H1 (cell line): ENCODE measurements around the gene MIGA1. TPM values are rescaled to one million over a fixed set of nuclear protein-coding genes. Genes with fewer than 3 reads are reported as not detected.

Source experiments
- CTCF ChIA-PET: fragments of 300-600 bp; sonication (Branson Sonifier 250); formaldehyde crosslinking; loops from one replicate; lab custom pipeline; 2021; ENCODE audit not compliant: partially characterized antibody; lab: Charles Lee
- POLR2A ChIA-PET: fragments of 300-600 bp; sonication (Branson Sonifier 250); formaldehyde crosslinking; loops from one replicate; lab custom pipeline; 2021; ENCODE audit warnings: inconsistent platforms; ENCODE audit not compliant: partially characterized antibody; lab: Charles Lee
- DNase-seq, 2 experiments: peaks; one replicate each; pipeline versions ENCODE4 v3.0.0 to v3.0.0-alpha.2; 2010 to 2022; ENCODE audit warnings: low spot score in 2 of 2, low read depth in 1 of 2, mixed read lengths in 1 of 2
- FAIRE-seq: peaks from 2 replicates; lab custom pipeline; 2011; peaks lifted over from hg19 to GRCh38; lab: Jason Lieb, UNC
- H2AFZ ChIP-seq: 2 replicates; pipeline ENCODE4 v1.8.1; 2012; ENCODE audit warnings: low read length, inconsistent platforms
- H2AK5ac ChIP-seq: 2 replicates; pipeline ENCODE4 v1.6.1; 2013; ENCODE audit warnings: low read depth, low read length
- H2BK120ac ChIP-seq: replicated peaks from 2 replicates; pipeline ENCODE3; 2013; ENCODE audit warnings: low read depth, low read length, inconsistent platforms
- H2BK12ac ChIP-seq: 2 replicates; pipeline ENCODE4 v1.6.1; 2013; ENCODE audit warnings: low read depth, low read length
- H2BK15ac ChIP-seq: 2 replicates; pipeline ENCODE4 v1.6.1; 2013; ENCODE audit warnings: low read length
- H2BK20ac ChIP-seq: 2 replicates; pipeline ENCODE4 v1.6.1; 2013; ENCODE audit warnings: low read length
- H2BK5ac ChIP-seq: 2 replicates; pipeline ENCODE4 v1.6.1; 2013; ENCODE audit warnings: low read depth, low read length
- H3K14ac ChIP-seq: 2 replicates; pipeline ENCODE4 v1.6.1; 2013; ENCODE audit warnings: inconsistent platforms; ENCODE audit not compliant: insufficient read length
- H3K18ac ChIP-seq: 2 replicates; pipeline ENCODE4 v1.6.1; 2013; ENCODE audit warnings: low read length; ENCODE audit errors: extremely low read depth
- H3K23ac ChIP-seq: 2 replicates; pipeline ENCODE4 v1.6.1; 2013; ENCODE audit warnings: inconsistent platforms; ENCODE audit not compliant: insufficient read length
- H3K23me2 ChIP-seq: 2 replicates; pipeline ENCODE4 v1.6.1; 2013; ENCODE audit warnings: low read depth, low read length
- H3K27ac ChIP-seq: 2 replicates; pipeline ENCODE4 v1.6.1; 2011; ENCODE audit warnings: low read depth, low read length, inconsistent platforms
- H3K27me3 ChIP-seq, 4 experiments: replicated peaks in 1 of 4; 1 replicate in 1 of 4; 2 replicates in 3 of 4; pipeline versions ENCODE4 v1.6.1 to v1.8.1; 2011 to 2013; ENCODE audit warnings: low read length in 3 of 4, mild to moderate bottlenecking in 3 of 4, inconsistent platforms in 2 of 4, mixed read lengths in 2 of 4, moderate library complexity in 1 of 4; ENCODE audit not compliant: control insufficient read depth in 3 of 4, insufficient read depth in 3 of 4; ENCODE audit errors: extremely low read depth in 1 of 4
- H3K36me3 ChIP-seq, 4 experiments: 2 replicates each; pipeline versions ENCODE4 v1.6.1 to v1.8.1; 2011 to 2013; ENCODE audit warnings: mild to moderate bottlenecking in 4 of 4, low read length in 3 of 4, moderate library complexity in 2 of 4, control low read depth in 1 of 4, inconsistent platforms in 1 of 4; ENCODE audit not compliant: insufficient read depth in 4 of 4, control insufficient read depth in 2 of 4
- H3K4ac ChIP-seq: replicated peaks from 2 replicates; pipeline ENCODE3; 2013; ENCODE audit warnings: low read length, low read depth, mixed read lengths, inconsistent platforms; ENCODE audit not compliant: insufficient read length
- H3K4me1 ChIP-seq, 4 experiments: replicated peaks in 1 of 4; 1 replicate in 1 of 4; 2 replicates in 3 of 4; pipeline versions ENCODE4 v1.6.1 to v1.8.1; 2011 to 2013; ENCODE audit warnings: low read length in 3 of 4, inconsistent platforms in 2 of 4, mixed read lengths in 1 of 4; ENCODE audit not compliant: insufficient read depth in 4 of 4, control insufficient read depth in 3 of 4
- H3K4me2 ChIP-seq, 2 experiments: 2 replicates each; pipeline versions ENCODE4 v1.6.1 to v1.8.1; 2011 to 2013; ENCODE audit warnings: low read depth in 2 of 2, low read length in 2 of 2, control low read depth in 1 of 2, inconsistent platforms in 1 of 2, mild to moderate bottlenecking in 1 of 2; ENCODE audit not compliant: insufficient read depth in 1 of 2
- H3K4me3 ChIP-seq, 4 experiments: fragments of 200-600, 300-600 bp in 1 of 4; sonication (generic), shearing (Covaris generic), sonication (Bioruptor Twin) in 1 of 4; 2 replicates each; pipeline versions ENCODE4 v1.5.1 to v1.8.1; 2011 to 2016; ENCODE audit warnings: low read length in 4 of 4, low read depth in 3 of 4, control low read depth in 2 of 4, inconsistent platforms in 2 of 4, mild to moderate bottlenecking in 2 of 4, mixed read lengths in 1 of 4, moderate library complexity in 1 of 4; ENCODE audit not compliant: insufficient read depth in 2 of 4; ENCODE audit errors: extremely low read depth in 1 of 4
- H3K56ac ChIP-seq: replicated peaks from 2 replicates; pipeline ENCODE3; 2013; ENCODE audit warnings: low read depth, mild to moderate bottlenecking, mixed read lengths, low read length, inconsistent platforms; ENCODE audit not compliant: insufficient read length
- H3K79me1 ChIP-seq: 2 replicates; pipeline ENCODE4 v1.6.1; 2013; ENCODE audit warnings: low read depth, low read length, control low read depth
- H3K79me2 ChIP-seq, 2 experiments: 2 replicates each; pipeline versions ENCODE4 v1.6.1 to v1.8.1; 2012 to 2013; ENCODE audit warnings: low read length in 2 of 2, mild to moderate bottlenecking in 2 of 2, inconsistent platforms in 1 of 2; ENCODE audit not compliant: insufficient read depth in 2 of 2, control insufficient read depth in 1 of 2
- H3K9ac ChIP-seq, 4 experiments: replicated peaks in 1 of 4; 1 replicate in 1 of 4; 2 replicates in 3 of 4; pipeline versions ENCODE4 v1.6.1 to v1.8.1; 2011 to 2013; ENCODE audit warnings: low read depth in 3 of 4, low read length in 3 of 4, control low read depth in 2 of 4, mild to moderate bottlenecking in 2 of 4, moderate library complexity in 2 of 4, inconsistent platforms in 1 of 4; ENCODE audit errors: extremely low read depth in 1 of 4
- H3K9me3 ChIP-seq, 2 experiments: 2 replicates each; pipeline versions ENCODE4 v1.6.1 to v1.8.1; 2012 to 2013; ENCODE audit warnings: mild to moderate bottlenecking in 2 of 2, moderate library complexity in 2 of 2, control low read depth in 1 of 2, inconsistent platforms in 1 of 2, low read depth in 1 of 2, low read length in 1 of 2, mixed read lengths in 1 of 2; ENCODE audit not compliant: insufficient read depth in 2 of 2
- H4K20me1 ChIP-seq, 2 experiments: replicated peaks in 1 of 2; 2 replicates each; pipeline versions ENCODE3 to v1.8.1; 2011 to 2013; ENCODE audit warnings: inconsistent platforms in 2 of 2, low read length in 2 of 2, mild to moderate bottlenecking in 1 of 2; ENCODE audit not compliant: insufficient read depth in 2 of 2, control insufficient read depth in 1 of 2
- H4K5ac ChIP-seq: 2 replicates; pipeline ENCODE4 v1.6.1; 2013; ENCODE audit warnings: low read length, low read depth, mixed read lengths, inconsistent platforms; ENCODE audit not compliant: insufficient read length
- H4K8ac ChIP-seq: 2 replicates; pipeline ENCODE4 v1.8.0; 2013; ENCODE audit warnings: mild to moderate bottlenecking, moderate library complexity, low read length, inconsistent platforms; ENCODE audit not compliant: insufficient read depth; ENCODE audit errors: extremely low read depth
- H4K91ac ChIP-seq: replicated peaks from 2 replicates; pipeline ENCODE3; 2013; ENCODE audit warnings: low read length, mixed read lengths, inconsistent platforms; ENCODE audit not compliant: insufficient read length
- BCL11A ChIP-seq, 2 experiments: IDR thresholded peaks; one replicate each; pipeline ENCODE4 v1.6.1; 2011; ENCODE audit warnings: low read depth in 2 of 2, low read length in 2 of 2, mild to moderate bottlenecking in 2 of 2
- CBX5 ChIP-seq: fragments of 300-800, 300-1000 bp; sonication (generic); IDR thresholded peaks from 2 replicates; pipeline ENCODE4 v1.7.1; 2016; ENCODE audit warnings: antibody characterized with exemption, low read length, low read depth
- CTBP2 ChIP-seq: IDR thresholded peaks from 2 replicates; pipeline ENCODE4 v1.7.0; 2011; ENCODE audit warnings: borderline replicate concordance, mild to moderate bottlenecking, moderate library complexity, mixed read lengths, low read length; ENCODE audit not compliant: insufficient read depth, insufficient read length
- EGR1 ChIP-seq: IDR thresholded peaks from 2 replicates; pipeline ENCODE4 v1.6.1; 2011; ENCODE audit warnings: low read depth, low read length, borderline replicate concordance
- EP300 ChIP-seq, 2 experiments: IDR thresholded peaks; 1 replicate in 1 of 2; 2 replicates in 1 of 2; pipeline ENCODE4 v1.6.1; 2011 to 2012; ENCODE audit warnings: low read depth in 2 of 2, low read length in 2 of 2, mild to moderate bottlenecking in 2 of 2, borderline replicate concordance in 1 of 2, inconsistent platforms in 1 of 2, moderate library complexity in 1 of 2
- JUN ChIP-seq: IDR thresholded peaks from 2 replicates; pipeline ENCODE4 v1.6.1; 2011; ENCODE audit warnings: low read depth, mild to moderate bottlenecking, improper control_type of control experiment, low read length
- PHF8 ChIP-seq: fragments of 200-600 bp; sonication (generic); conservative IDR thresholded peaks from 2 replicates; pipeline ENCODE4 v1.7.1; 2012; ENCODE audit warnings: low read depth, mild to moderate bottlenecking, inconsistent platforms, low read length, moderate library complexity
- SAP30 ChIP-seq: fragments of 300-600 bp; sonication (generic); IDR thresholded peaks from 2 replicates; pipeline ENCODE4 v1.7.1; 2012; ENCODE audit warnings: low read length, moderate library complexity, mild to moderate bottlenecking, inconsistent platforms; ENCODE audit not compliant: insufficient read depth, insufficient replicate concordance
- SIN3A ChIP-seq, 2 experiments: IDR thresholded peaks in 1 of 2; conservative IDR thresholded peaks in 1 of 2; 2 replicates each; pipeline ENCODE4 v1.6.1; 2011 to 2012; ENCODE audit warnings: low read length in 2 of 2, improper control_type of control experiment in 1 of 2, low read depth in 1 of 2, mild to moderate bottlenecking in 1 of 2
- SIRT6 ChIP-seq: IDR thresholded peaks from one replicate; pipeline ENCODE4 v1.7.1; 2012; ENCODE audit warnings: low read length, inconsistent platforms
- SUZ12 ChIP-seq: fragments of 200-600 bp; sonication (generic); IDR thresholded peaks from 2 replicates; pipeline ENCODE4 v1.6.1; 2012; ENCODE audit warnings: mild to moderate bottlenecking, inconsistent platforms, low read length, moderate library complexity, mixed read lengths
- TAF1 ChIP-seq: IDR thresholded peaks from 2 replicates; pipeline ENCODE4 v1.6.1; 2011; ENCODE audit warnings: mild to moderate bottlenecking, low read depth, low read length
- TCF12 ChIP-seq: IDR thresholded peaks from 2 replicates; pipeline ENCODE4 v1.6.1; 2011; ENCODE audit warnings: low read depth, mild to moderate bottlenecking, low read length
- WGBS, 2 experiments: shearing (Covaris generic) in 1 of 2; methylation state at CpG; one replicate each; pipeline versions ENCODE4 v1.1.6 to v1.1.7; 2013 to 2015; ENCODE audit warnings: low lambda C conversion rate in 2 of 2, mixed read lengths in 2 of 2, inconsistent platforms in 1 of 2, low coverage in 1 of 2, missing lambda C conversion rate in 1 of 2; ENCODE audit not compliant: insufficient replicate concordance in 2 of 2, insufficient coverage in 1 of 2, insufficient read length in 1 of 2; ENCODE audit errors: extremely low coverage in 1 of 2, missing lambda C conversion rate in 1 of 2; 5-methylcytosine and 5-hydroxymethylcytosine counted together
- polyA plus RNA-seq, 7 experiments: library from polyadenylated mRNA; depleted of rRNA in 3 of 7; stranded (reverse) in 5 of 7; unstranded in 2 of 7; fragments of >200 nt in 5 of 7; fragments of 200-250 nt in 2 of 7; gene quantifications; 1 replicate in 5 of 7; 2 replicates in 1 of 7; 4 replicates in 1 of 7; pipeline versions ENCODE4 v1.2.1 to v1.2.3, GENCODE V29; 2011 to 2013; ENCODE audit warnings: missing spikeins in 2 of 7, mixed read lengths in 2 of 7
- total RNA-seq: library from RNA; stranded (reverse); fragmentation: NEBNext Ultra II Directional; extraction: Animal tissue kit (Norgen Biotek cat#: 25700); gene quantifications from 2 replicates; pipeline ENCODE4 v1.2.1, GENCODE V29; 2021

Gene MIGA1
- total and polyA plus RNA-seq, 2 of the 8 experiments (the other 6 are each of a cell fraction or from before 2014, with no cell fraction given) = 0.95 to 7.0 TPM

GRCh38 chr1:77803371-77803770, 23.9 kb downstream of the MIGA1 start:
- H4K5ac ChIP-seq = no peak overlapping the region
- H3K79me1 ChIP-seq = no peaks in the 10 kb centered on the region
- 67 to 100% methylated on average over 1 to 2 of the region's 2 CpGs for WGBS, 2 experiments
- H2BK12ac ChIP-seq = no peak overlapping the region
- no peak overlapping the region for H2AK5ac ChIP-seq
- CTCF ChIA-PET = interaction anchor here (1.1 kb wide), 1 partner anchor 97 kb away, joined by 3 read pairs; no protein-coding TSS in a partner anchor
- no peaks in the 10 kb centered on the region for H3K4me1 ChIP-seq
- no peak overlapping the region for H4K91ac ChIP-seq
- DNase-seq = no peak
- no peak overlapping the region for H3K23ac ChIP-seq
- no peak overlapping the region for H3K14ac ChIP-seq
- H3K56ac ChIP-seq = no peak overlapping the region
- H3K18ac ChIP-seq = no peak overlapping the region
- no peak overlapping the region for H2BK15ac ChIP-seq
- H3K36me3 ChIP-seq = peaks cover 0 to 5% (median under 1%) of the 10 kb centered on the region in 4 experiments; a peak in 4 of 8 replicates
- FAIRE-seq = no peak
- H3K4me2 ChIP-seq = no peak overlapping the region
- no peak overlapping the region for H2BK5ac ChIP-seq
- no peak overlapping the region for H2BK120ac ChIP-seq
- no peak overlapping the region for H3K9ac ChIP-seq
- no peaks in the 10 kb centered on the region for H3K79me2 ChIP-seq
- H2BK20ac ChIP-seq = no peak overlapping the region
- H3K4me3 ChIP-seq = no peak overlapping the region
- peaks cover 0 to 2% of the 10 kb centered on the region in 2 experiments for H4K20me1 ChIP-seq
- no peaks in the 10 kb centered on the region for H3K9me3 ChIP-seq
- no peak overlapping the region for H3K4ac ChIP-seq
- no peaks in the 10 kb centered on the region for H3K27me3 ChIP-seq
- POLR2A ChIA-PET = no interaction called here
- H3K27ac ChIP-seq = no peak overlapping the region
- H2AFZ ChIP-seq = no peak overlapping the region
- H4K8ac ChIP-seq = no peak overlapping the region
- no peaks in the 10 kb centered on the region for H3K23me2 ChIP-seq
- TF ChIP-seq EP300 (IDR thresholded peaks at IDR 0.05; ENCODE audit: borderline replicate concordance in 1 of 2, low read depth in 2 of 2, low read length in 2 of 2) (no peak), SAP30 (no peak), CTBP2 (no peak), SIRT6 (no peak), JUN (no peak), CBX5 (no peak), EGR1 (no peak), SIN3A (conservative IDR thresholded peaks at IDR 0.05 in 1 of 2, IDR thresholded peaks at IDR 0.05 in 1 of 2; ENCODE audit: low read depth in 1 of 2, low read length in 2 of 2) (no peak), PHF8 (no peak), BCL11A (IDR thresholded peaks at IDR 0.05; ENCODE audit: low read depth in 2 of 2, low read length in 2 of 2) (no peak), SUZ12 (no peak), TCF12 (no peak), TAF1 (no peak)
